GM12872 (cell line): Measurements from ENCODE around the gene SERPINB11.

Experiments
- CTCF ChIP-seq: IDR thresholded peaks from 3 replicates; pipeline ENCODE4 v1.5.1; 2011; ENCODE audit warnings: low read depth, mild to moderate bottlenecking, low read length, moderate library complexity; ENCODE audit not compliant: insufficient read depth

Gene SERPINB11

GRCh38 chr18:63758615-63759240 is 56.0 kb downstream of the SERPINB11 start:
- TF ChIP-seq CTCF, result no peak

GRCh38 chr18:63762518-63762917 is 59.8 kb downstream of the SERPINB11 start:
- no peak for TF ChIP-seq CTCF

- TF ChIP-seq CTCF, result no peak
These were observed 61.3 kb downstream of the SERPINB11 start for GRCh38 chr18:63763831-63764600.

GRCh38 chr18:63765837-63766236 is 63.1 kb downstream of the SERPINB11 start:
- no peak for TF ChIP-seq CTCF
